Neural crest cell (in vitro differentiated cells): Measurements from ENCODE around the gene WDR19. TPM values are rescaled to one million over a fixed set of nuclear protein-coding genes. Genes with fewer than 3 reads are reported as not detected.
"Not testable (repeated sequence)": the region's sequence is repeated elsewhere in the genome, so short reads cannot be mapped to it uniquely, and the experiment has no call there.

Experiments
- DNase-seq: peaks from one replicate; pipeline ENCODE4 v3.0.0; 2021; ENCODE audit warnings: low read depth, mixed read lengths, low spot score
- H3K27ac Mint-ChIP-seq: one replicate; pipeline ENCODE4 v1.8.0; 2021; ENCODE audit warnings: mild to moderate bottlenecking, mixed read lengths; ENCODE audit not compliant: unreplicated experiment
- H3K27me3 Mint-ChIP-seq: 2 replicates; pipeline ENCODE4 v1.8.0; 2021; ENCODE audit warnings: low read depth, mild to moderate bottlenecking, mixed read lengths
- H3K36me3 Mint-ChIP-seq: 2 replicates; pipeline ENCODE4 v1.8.0; 2021; ENCODE audit warnings: low read depth, mild to moderate bottlenecking, mixed read lengths
- H3K4me1 Mint-ChIP-seq: 2 replicates; pipeline ENCODE4 v1.8.0; 2021; ENCODE audit warnings: mixed read lengths
- H3K4me3 Mint-ChIP-seq: one replicate; pipeline ENCODE4 v1.8.0; 2021; ENCODE audit warnings: mild to moderate bottlenecking, mixed read lengths
- H3K9me3 Mint-ChIP-seq: 2 replicates; pipeline ENCODE4 v1.8.0; 2021; ENCODE audit warnings: mixed read lengths
- CTCF ChIP-seq: fragments of 200-600 bp; sonication (generic); conservative IDR thresholded peaks from 2 replicates; pipeline ENCODE4 v1.5.0; 2021; ENCODE audit warnings: antibody characterized with exemption, mild to moderate bottlenecking
- total RNA-seq: library from RNA; stranded (reverse); gene quantifications from 2 replicates; pipeline ENCODE4 v1.2.1, GENCODE V29; 2021

WDR19 gene
- total RNA-seq, 1 donor from 2014 or later = 51.6 TPM

GRCh38 chr4:39285853-39286252, 103.5 kb downstream of the WDR19 start:
- no peak for DNase-seq
- Mint-ChIP-seq H3K36me3 (peaks cover 32% of the 10 kb centered on the region), H3K4me3 (no peak overlapping the region), H3K27me3 (no peaks in the 10 kb centered on the region), H3K9me3 (no peaks in the 10 kb centered on the region), H3K27ac (no peak overlapping the region), H3K4me1 (no peaks in the 10 kb centered on the region)
- no peak for TF ChIP-seq CTCF

GRCh38 chr4:39286263-39286662, 103.9 kb downstream of the WDR19 start:
- H3K4me1 Mint-ChIP-seq = no peaks in the 10 kb centered on the region
- no peak for TF ChIP-seq CTCF
- no peak overlapping the region for H3K27ac Mint-ChIP-seq
- H3K9me3 Mint-ChIP-seq = no peaks in the 10 kb centered on the region
- no peaks in the 10 kb centered on the region for H3K27me3 Mint-ChIP-seq
- DNase-seq = no peak
- H3K4me3 Mint-ChIP-seq = no peak overlapping the region
- peaks cover 33% of the 10 kb centered on the region for H3K36me3 Mint-ChIP-seq

- no peak for TF ChIP-seq CTCF
- Mint-ChIP-seq H3K27me3 (no peaks in the 10 kb centered on the region), H3K4me3 (no peak overlapping the region), H3K4me1 (no peaks in the 10 kb centered on the region), H3K9me3 (no peaks in the 10 kb centered on the region), H3K27ac (no peak overlapping the region), H3K36me3 (peaks cover 29% of the 10 kb centered on the region)
- no peak for DNase-seq
These were observed 104.9 kb downstream of the WDR19 start for GRCh38 chr4:39287223-39287622.

- Mint-ChIP-seq H3K9me3 (no peaks in the 10 kb centered on the region), H3K4me1 (no peaks in the 10 kb centered on the region), H3K27me3 (no peaks in the 10 kb centered on the region), H3K4me3 (no peak overlapping the region), H3K27ac (no peak overlapping the region), H3K36me3 (peaks cover 39% of the 10 kb centered on the region)
- no peak for DNase-seq
- no peak for TF ChIP-seq CTCF
These were observed 109.4 kb downstream of the WDR19 start for GRCh38 chr4:39291686-39292085.

- H3K27ac Mint-ChIP-seq, H3K4me3 Mint-ChIP-seq, H3K27me3 Mint-ChIP-seq, H3K9me3 Mint-ChIP-seq, DNase-seq, H3K4me1 Mint-ChIP-seq: not testable (repeated sequence)
- peaks cover 35% of the 10 kb centered on the region for H3K36me3 Mint-ChIP-seq
These were observed 110.1 kb downstream of the WDR19 start for GRCh38 chr4:39292433-39292832.

GRCh38 chr4:39295784-39296183, 113.5 kb downstream of the WDR19 start:
- Mint-ChIP-seq H3K4me3 (no peak overlapping the region), H3K36me3 (peaks cover 42% of the 10 kb centered on the region), H3K4me1 (no peaks in the 10 kb centered on the region), H3K9me3 (no peaks in the 10 kb centered on the region), H3K27ac (no peak overlapping the region), H3K27me3 (no peaks in the 10 kb centered on the region)
- no peak for TF ChIP-seq CTCF
- DNase-seq = no peak
